K562 (cell line): ENCODE measurements around the gene GRK3. TPM values are rescaled to one million over a fixed set of nuclear protein-coding genes. Genes with fewer than 3 reads are reported as not detected.

Source experiments
- ATAC-seq: fragments of 200-7000 bp; cut with Tn5 transposase; 3 replicates; pipeline ENCODE4 v1.9.1; 2020; ENCODE audit warnings: moderate library complexity
- BruUV-seq: library from RNA; stranded (reverse); fragments of 400-500 nt; replicated peaks from 2 replicates; lab custom pipeline; 2021; lab: Mats Ljungman, UMichigan
- CTCF ChIA-PET: fragments of 300-600 bp; formaldehyde crosslinking; extraction: SDS; loops from one replicate; lab custom pipeline; 2021; ENCODE audit warnings: low intra/inter-chr PET ratio; lab: Yijun Ruan, JAX
- POLR2A ChIA-PET: fragments of 300-600, 350-650 bp; sonication (Branson Sonifier 250); formaldehyde crosslinking; extraction: SDS; loops from one replicate; lab custom pipeline; 2021; ENCODE audit warnings: antibody characterized with exemption, inconsistent platforms; lab: Yijun Ruan, JAX
- DNase-seq, 4 experiments: peaks; one replicate each; pipeline versions ENCODE4 v3.0.0 to v3.0.0-alpha.2; 2011 to 2018; ENCODE audit warnings: low spot score in 3 of 4, mixed read lengths in 3 of 4; ENCODE audit errors: extremely low read depth in 1 of 4
- FAIRE-seq: peaks from 2 replicates; lab custom pipeline; 2011; peaks lifted over from hg19 to GRCh38; lab: Jason Lieb, UNC
- H2AFZ ChIP-seq: 2 replicates; pipeline ENCODE4 v1.6.0; 2011; ENCODE audit warnings: low read depth, low read length, control low read depth, inconsistent platforms
- H3K27ac ChIP-seq: fragments of 200-600 bp; 3 replicates; pipeline ENCODE4 v1.8.0; 2011; ENCODE audit warnings: low read depth, mild to moderate bottlenecking, control low read depth, inconsistent platforms, low read length, moderate library complexity, mixed read lengths; ENCODE audit errors: extremely low read depth
- H3K27me3 ChIP-seq, 2 experiments: fragments of 300-600 bp in 1 of 2; 2 replicates in 1 of 2; 3 replicates in 1 of 2; pipeline versions ENCODE4 v1.6.0 to v1.8.0; 2011; ENCODE audit warnings: inconsistent platforms in 2 of 2, low read length in 2 of 2, mild to moderate bottlenecking in 1 of 2, mixed read lengths in 1 of 2, moderate library complexity in 1 of 2; ENCODE audit not compliant: control insufficient read depth in 2 of 2, insufficient read depth in 2 of 2
- H3K36me3 ChIP-seq: fragments of 300-600 bp; 3 replicates; pipeline ENCODE4 v1.8.0; 2011; ENCODE audit warnings: mild to moderate bottlenecking, low read length, inconsistent platforms; ENCODE audit not compliant: control insufficient read depth, insufficient read depth
- H3K4me1 ChIP-seq, 2 experiments: fragments of 200-600 bp in 1 of 2; replicated peaks in 1 of 2; 2 replicates in 1 of 2; 3 replicates in 1 of 2; pipeline versions ENCODE4 v1.5.1 to v1.8.0; 2011; ENCODE audit warnings: inconsistent platforms in 2 of 2, low read length in 2 of 2, mild to moderate bottlenecking in 1 of 2, mixed read lengths in 1 of 2, moderate library complexity in 1 of 2; ENCODE audit not compliant: control insufficient read depth in 2 of 2, insufficient read depth in 2 of 2
- H3K4me2 ChIP-seq: 2 replicates; pipeline ENCODE4 v1.6.1; 2011; ENCODE audit warnings: low read length, control low read depth, inconsistent platforms, mixed read lengths; ENCODE audit not compliant: insufficient read depth
- H3K4me3 ChIP-seq: fragments of 200-600 bp; sonication (generic), shearing (Covaris generic); 2 replicates; pipeline ENCODE4 v1.5.1; 2016; ENCODE audit warnings: control low read depth, inconsistent platforms
- H3K79me2 ChIP-seq: fragments of 200-600 bp; 3 replicates; pipeline ENCODE4 v1.8.0; 2011; ENCODE audit warnings: low read length, inconsistent platforms; ENCODE audit not compliant: control insufficient read depth, insufficient read depth
- H3K9ac ChIP-seq, 2 experiments: 2 replicates each; pipeline versions ENCODE4 v1.6.0 to v1.6.1; 2011; ENCODE audit warnings: low read depth in 2 of 2, low read length in 2 of 2, control low read depth in 1 of 2, inconsistent platforms in 1 of 2, mild to moderate bottlenecking in 1 of 2, mixed read lengths in 1 of 2; ENCODE audit not compliant: insufficient read depth in 1 of 2
- H3K9me1 ChIP-seq: one replicate; pipeline ENCODE4 v1.6.0; 2011; ENCODE audit warnings: inconsistent platforms, mild to moderate bottlenecking, low read length, moderate library complexity; ENCODE audit not compliant: control insufficient read depth, insufficient read depth
- H3K9me3 ChIP-seq: replicated peaks from 2 replicates; pipeline ENCODE4 v1.5.1; 2011; ENCODE audit warnings: low read depth, low read length, inconsistent platforms; ENCODE audit not compliant: control insufficient read depth, insufficient read depth
- H4K20me1 ChIP-seq: replicated peaks from 2 replicates; pipeline ENCODE4 v1.6.1; 2011; ENCODE audit warnings: low read length, inconsistent platforms, mixed read lengths; ENCODE audit not compliant: control insufficient read depth, insufficient read depth
- HINFP ChIP-seq: fragments of 450-650 bp; conservative IDR thresholded peaks from 2 replicates; pipeline ENCODE4 v1.6.1; 2016; ENCODE audit warnings: missing genetic modification characterization, low read depth, mild to moderate bottlenecking, control low read depth, missing compliant biosample characterization
- HOXB6 ChIP-seq: fragments of 250-450 bp; sonication (Bioruptor Pico); IDR thresholded peaks from 2 replicates; pipeline ENCODE4 v1.5.1; 2022; ENCODE audit warnings: mild to moderate bottlenecking, borderline replicate concordance
- MXD1 ChIP-seq: fragments of 250-450 bp; sonication (Bioruptor Pico); IDR thresholded peaks from 2 replicates; pipeline ENCODE4 v1.8.0; 2021; ENCODE audit warnings: borderline replicate concordance, mild to moderate bottlenecking, moderate library complexity; ENCODE audit not compliant: poor library complexity, severe bottlenecking
- SPI1 ChIP-seq: IDR thresholded peaks from 2 replicates; pipeline ENCODE4 v1.6.1; 2011; ENCODE audit warnings: low read depth, low read length, control low read depth, borderline replicate concordance
- SRF ChIP-seq, 2 experiments: fragments of 250-450, 450-650 bp in 1 of 2; sonication (Bioruptor Pico) in 1 of 2; sonication (generic) in 1 of 2; formaldehyde crosslinking; IDR thresholded peaks; 2 replicates each; pipeline versions ENCODE4 v1.5.0 to v1.5.1; 2020 to 2022; ENCODE audit warnings: mild to moderate bottlenecking in 1 of 2, missing genetic modification reagents in 1 of 2
- ZNF41 ChIP-seq: fragments of 250-450 bp; sonication (Bioruptor Pico); conservative IDR thresholded peaks from 2 replicates; pipeline ENCODE4 v1.4.0; 2020; ENCODE audit warnings: mild to moderate bottlenecking
- in situ Hi-C: fragments of 300-500 bp; cut with MboI; formaldehyde crosslinking; loops from 4 replicates; pipeline ENCODE4 v1.15.0; 2018; ENCODE audit warnings: inconsistent platforms, mixed read lengths
- intact Hi-C: fragments of 100-400 bp; cut with micrococcal nuclease; formaldehyde crosslinking; loops from 2 replicates; pipeline ENCODE4 v1.14.2; 2022
- polyA plus RNA-seq, 8 experiments: library from polyadenylated mRNA; depleted of rRNA in 4 of 8; stranded (reverse) in 5 of 8; unstranded in 3 of 8; fragments of >200 nt; fragmentation: Nextera tagmentation in 2 of 8; fragmentation: Illumina TruSeq in 1 of 8; extraction: Ambion mirVana in 2 of 8; extraction: Trizol in 1 of 8; gene quantifications; 2 replicates each; pipeline versions ENCODE4 v1.2.1 to v1.2.3, GENCODE V29; 2011 to 2014; ENCODE audit warnings: inconsistent platforms in 1 of 8, missing spikeins in 1 of 8
- total RNA-seq, 7 experiments: library from RNA; depleted of rRNA in 6 of 7; stranded (reverse); fragments of >200 nt in 6 of 7; fragmentation: Illumina TruSeq in 2 of 7; extraction: Trizol in 2 of 7; gene quantifications; 2 replicates each; pipeline versions ENCODE4 v1.2.1 to v1.2.3, GENCODE V29; 2011 to 2021; ENCODE audit warnings: low replicate concordance in 1 of 7

Gene GRK3
- total and polyA plus RNA-seq, 9 of the 15 experiments (the other 6 are each of a cell fraction or from before 2014, with no cell fraction given), result 1.4 to 7.6 (median 3.6) TPM

GRCh38 chr22:25650833-25651232 lies 86.4 kb downstream of the GRK3 start:
- no peak for FAIRE-seq
- no peak for DNase-seq
- in situ Hi-C loops, result no loop called here
- Histone ChIP-seq H3K4me3 (no peak overlapping the region), H3K36me3 (no peaks in the 10 kb centered on the region), H3K79me2 (no peaks in the 10 kb centered on the region), H3K27me3 (no peaks in the 10 kb centered on the region), H3K9me1 (no peaks in the 10 kb centered on the region), H3K9ac (no peak overlapping the region), H2AFZ (no peak overlapping the region), H3K4me2 (no peak overlapping the region), H3K4me1 (no peaks in the 10 kb centered on the region), H4K20me1 (no peaks in the 10 kb centered on the region), H3K27ac (peak overlapping the region; percentile 7; the same call in 1 of the 3 replicates), H3K9me3 (no peaks in the 10 kb centered on the region)
- intact Hi-C loops, result no loop called here
- TF ChIP-seq HINFP (tag) (no peak), SPI1 (peak; percentile 80), ZNF41 (CRISPR knock-in tag) (no peak), HOXB6 (CRISPR knock-in tag) (no peak), MXD1 (CRISPR knock-in tag) (no peak), SRF (CRISPR knock-in tag; IDR thresholded peaks at IDR 0.05) (no peak)
- CTCF ChIA-PET, result no interaction called here
- no TSS peak for BruUV-seq
- POLR2A ChIA-PET, result no interaction called here
- ATAC-seq, result no peak
